PC-3 (cell line): ENCODE measurements around the gene PRPSAP2. TPM values are rescaled to one million over a fixed set of nuclear protein-coding genes. Genes with fewer than 3 reads are reported as not detected.

ENCODE experiments used
- ATAC-seq: fragments of 200-7000 bp; cut with Tn5 transposase; 2 replicates; pipeline ENCODE4 v1.9.1; 2020; ENCODE audit warnings: mild to moderate bottlenecking, moderate library complexity
- BruUV-seq: library from RNA; stranded (reverse); fragments of 400-500 nt; replicated peaks from 2 replicates; lab custom pipeline; 2021; lab: Mats Ljungman, UMichigan
- CTCF ChIA-PET: fragments of 300-600 bp; sonication (Branson Sonifier 250); formaldehyde crosslinking; loops from one replicate; lab custom pipeline; 2022; ENCODE audit warnings: antibody characterized with exemption; lab: Charles Lee
- POLR2A ChIA-PET: fragments of 300-600 bp; sonication (Branson Sonifier 250); formaldehyde crosslinking; loops from one replicate; lab custom pipeline; 2022; ENCODE audit warnings: antibody characterized with exemption; ENCODE audit not compliant: unreplicated experiment; lab: Charles Lee
- DNase-seq: peaks from one replicate; pipeline ENCODE4 v3.0.0-alpha.2; 2015
- H2AFZ ChIP-seq: fragments of 300-600 bp; sonication (generic); 2 replicates; pipeline ENCODE4 v1.6.0; 2016; ENCODE audit warnings: antibody characterized with exemption, low read length
- H3F3A ChIP-seq: fragments of 300-600 bp; sonication (generic); one replicate; pipeline ENCODE4 v1.6.0; 2017; ENCODE audit warnings: antibody characterized with exemption, low read length, control low read depth, mild to moderate bottlenecking; ENCODE audit not compliant: unreplicated experiment
- H3K27ac ChIP-seq: fragments of 300-600 bp; sonication (generic); 2 replicates; pipeline ENCODE4 v1.5.1; 2016; ENCODE audit warnings: mild to moderate bottlenecking, low read length
- H3K27me3 ChIP-seq: fragments of 300-600 bp; sonication (generic); 2 replicates; pipeline ENCODE4 v1.6.1; 2016; ENCODE audit warnings: low read length, mixed read lengths
- H3K36me3 ChIP-seq: fragments of 300-600 bp; sonication (generic); 2 replicates; pipeline ENCODE4 v1.6.1; 2016; ENCODE audit warnings: low read depth, mixed run types, low read length, mixed read lengths
- H3K4me1 ChIP-seq: fragments of 300-600 bp; sonication (generic); 2 replicates; pipeline ENCODE4 v1.5.1; 2016; ENCODE audit warnings: low read length; ENCODE audit not compliant: insufficient read depth
- H3K4me2 ChIP-seq: fragments of 300-600 bp; sonication (generic); 2 replicates; pipeline ENCODE4 v1.6.0; 2016; ENCODE audit warnings: low read length
- H3K4me3 ChIP-seq: fragments of 300-600 bp; sonication (generic); 2 replicates; pipeline ENCODE4 v1.5.1; 2016; ENCODE audit warnings: mild to moderate bottlenecking, low read length, mixed read lengths
- H3K79me2 ChIP-seq: fragments of 300-600 bp; sonication (generic); 2 replicates; pipeline ENCODE4 v1.6.1; 2017; ENCODE audit warnings: low read length, mixed read lengths
- H3K9ac ChIP-seq: fragments of 300-600 bp; sonication (generic); 2 replicates; pipeline ENCODE4 v1.6.0; 2016; ENCODE audit warnings: mild to moderate bottlenecking, low read length
- H3K9me2 ChIP-seq: fragments of 300-600 bp; sonication (generic); replicated peaks from 2 replicates; pipeline ENCODE4 v1.6.1; 2016; ENCODE audit warnings: mixed run types, low read length, mixed read lengths
- H3K9me3 ChIP-seq: fragments of 300-600 bp; sonication (generic); 2 replicates; pipeline ENCODE4 v1.6.1; 2016; ENCODE audit warnings: low read length, mixed read lengths
- H4K20me1 ChIP-seq: fragments of 300-600 bp; sonication (generic); 2 replicates; pipeline ENCODE4 v1.6.1; 2016; ENCODE audit warnings: low read length, mixed read lengths
- EZH2 ChIP-seq: fragments of 300-600 bp; sonication (generic); IDR thresholded peaks from one replicate; pipeline ENCODE4 v1.6.1; 2017; ENCODE audit warnings: antibody characterized with exemption, mild to moderate bottlenecking, low read length; ENCODE audit not compliant: unreplicated experiment
- EZH2phosphoT487 ChIP-seq: fragments of 300-600 bp; sonication (generic); IDR thresholded peaks from 2 replicates; pipeline ENCODE4 v1.6.1; 2018; ENCODE audit warnings: mild to moderate bottlenecking, antibody characterized with exemption, low read length, borderline replicate concordance
- intact Hi-C: fragments of 100-400 bp; cut with micrococcal nuclease; formaldehyde crosslinking; loops from 2 replicates; pipeline ENCODE4 v1.9.0; 2023
- total RNA-seq: library from RNA; depleted of rRNA; stranded (reverse); fragments of >200 nt; gene quantifications from 2 replicates; pipeline ENCODE4 v1.2.3, GENCODE V29; 2014
- TF ChIP-seq, protein P1 (sequence below): fragments of 300-600 bp; sonication (generic); conservative IDR thresholded peaks from 2 replicates; pipeline ENCODE4 v1.5.1; 2017; ENCODE audit warnings: antibody characterized with exemption, low read depth, mild to moderate bottlenecking, low read length

The PRPSAP2 gene
- total RNA-seq, 1 experiment from 2014 or later, result 81.3 TPM

DNA sequence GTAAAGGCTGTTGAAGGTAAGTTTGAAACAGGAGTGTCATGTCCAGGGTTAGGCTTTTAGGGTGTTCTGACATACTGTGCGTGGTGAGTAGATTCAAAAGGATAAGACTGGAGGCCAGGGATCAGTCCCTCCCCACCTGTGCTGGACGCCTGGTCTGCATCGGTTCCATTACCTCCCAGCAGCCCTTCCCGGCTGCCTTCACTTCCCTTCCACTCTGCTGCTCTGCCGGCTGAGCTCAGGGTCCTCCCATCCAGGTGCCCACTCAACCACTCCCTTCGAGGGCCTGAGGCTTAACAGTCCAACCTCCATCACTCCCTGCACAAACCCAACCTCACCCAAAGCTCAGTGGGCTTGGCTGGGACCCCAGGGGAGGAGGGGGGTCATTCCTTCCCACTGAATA, 89.9 kb downstream of the PRPSAP2 start:
- no peak overlapping the region for H3K4me3 ChIP-seq
- ChIA-PET CTCF (no interaction called here), POLR2A (no interaction called here)
- DNase-seq (no peak), ATAC-seq (no peak)
- no peak overlapping the region for H2AFZ ChIP-seq
- no peaks in the 10 kb centered on the region for H3K79me2 ChIP-seq
- TF ChIP-seq EZH2phosphoT487 (no peak), EZH2 (no peak)
- TF ChIP-seq, protein P1, sequence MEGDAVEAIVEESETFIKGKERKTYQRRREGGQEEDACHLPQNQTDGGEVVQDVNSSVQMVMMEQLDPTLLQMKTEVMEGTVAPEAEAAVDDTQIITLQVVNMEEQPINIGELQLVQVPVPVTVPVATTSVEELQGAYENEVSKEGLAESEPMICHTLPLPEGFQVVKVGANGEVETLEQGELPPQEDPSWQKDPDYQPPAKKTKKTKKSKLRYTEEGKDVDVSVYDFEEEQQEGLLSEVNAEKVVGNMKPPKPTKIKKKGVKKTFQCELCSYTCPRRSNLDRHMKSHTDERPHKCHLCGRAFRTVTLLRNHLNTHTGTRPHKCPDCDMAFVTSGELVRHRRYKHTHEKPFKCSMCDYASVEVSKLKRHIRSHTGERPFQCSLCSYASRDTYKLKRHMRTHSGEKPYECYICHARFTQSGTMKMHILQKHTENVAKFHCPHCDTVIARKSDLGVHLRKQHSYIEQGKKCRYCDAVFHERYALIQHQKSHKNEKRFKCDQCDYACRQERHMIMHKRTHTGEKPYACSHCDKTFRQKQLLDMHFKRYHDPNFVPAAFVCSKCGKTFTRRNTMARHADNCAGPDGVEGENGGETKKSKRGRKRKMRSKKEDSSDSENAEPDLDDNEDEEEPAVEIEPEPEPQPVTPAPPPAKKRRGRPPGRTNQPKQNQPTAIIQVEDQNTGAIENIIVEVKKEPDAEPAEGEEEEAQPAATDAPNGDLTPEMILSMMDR, result no peak
- no peaks in the 10 kb centered on the region for H3K9me2 ChIP-seq
- no peaks in the 10 kb centered on the region for H3K9me3 ChIP-seq
- H3K4me1 ChIP-seq, result no peaks in the 10 kb centered on the region
- no peaks in the 10 kb centered on the region for H3F3A ChIP-seq
- no peak overlapping the region for H3K9ac ChIP-seq
- H3K27me3 ChIP-seq, result peaks cover 21% of the 10 kb centered on the region
- no peaks in the 10 kb centered on the region for H4K20me1 ChIP-seq
- no TSS peak for BruUV-seq
- intact Hi-C loops, result no loop called here
- no peak overlapping the region for H3K4me2 ChIP-seq
- H3K36me3 ChIP-seq, result no peaks in the 10 kb centered on the region
- H3K27ac ChIP-seq, result no peak overlapping the region

DNA sequence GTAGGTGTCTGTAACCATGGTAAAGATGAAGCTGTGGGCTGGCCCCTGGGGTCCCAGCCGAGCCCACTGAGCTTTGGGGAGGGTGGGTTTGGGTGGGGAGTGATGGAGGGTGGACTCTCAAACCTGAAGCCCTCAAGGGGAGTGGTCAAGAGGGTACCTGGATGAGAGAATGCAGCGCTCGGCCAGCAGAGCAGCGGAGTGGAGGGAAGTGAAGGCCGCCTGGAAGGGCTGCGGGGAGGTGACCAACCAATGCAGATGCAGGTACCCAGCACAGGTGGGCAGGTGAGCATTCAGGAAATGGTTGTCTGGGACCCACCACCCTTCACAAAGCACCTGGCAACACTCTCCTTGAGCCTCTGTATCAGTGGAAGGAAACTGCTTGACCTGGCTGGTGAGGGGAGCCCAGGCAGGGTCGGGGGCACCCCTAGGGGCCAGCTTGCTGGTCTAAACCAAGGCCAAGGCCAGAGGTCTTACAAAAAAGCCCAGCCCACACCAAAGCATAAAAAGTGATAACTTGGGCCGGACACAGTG, 90.6 kb downstream of the PRPSAP2 start:
- Histone ChIP-seq H3K27ac (no peak overlapping the region), H3K36me3 (no peaks in the 10 kb centered on the region), H4K20me1 (no peaks in the 10 kb centered on the region), H3F3A (no peaks in the 10 kb centered on the region), H3K9me3 (no peaks in the 10 kb centered on the region), H3K79me2 (no peaks in the 10 kb centered on the region), H2AFZ (no peak overlapping the region), H3K27me3 (peaks cover 21% of the 10 kb centered on the region), H3K4me1 (no peaks in the 10 kb centered on the region), H3K4me3 (no peak overlapping the region), H3K9me2 (no peaks in the 10 kb centered on the region), H3K9ac (no peak overlapping the region), H3K4me2 (no peak overlapping the region)
- no TSS peak for BruUV-seq
- no peak for TF ChIP-seq EZH2phosphoT487
- ChIA-PET CTCF (no interaction called here), POLR2A (no interaction called here)
- DNase-seq (no peak), ATAC-seq (no peak)
- intact Hi-C loops, result no loop called here

DNA sequence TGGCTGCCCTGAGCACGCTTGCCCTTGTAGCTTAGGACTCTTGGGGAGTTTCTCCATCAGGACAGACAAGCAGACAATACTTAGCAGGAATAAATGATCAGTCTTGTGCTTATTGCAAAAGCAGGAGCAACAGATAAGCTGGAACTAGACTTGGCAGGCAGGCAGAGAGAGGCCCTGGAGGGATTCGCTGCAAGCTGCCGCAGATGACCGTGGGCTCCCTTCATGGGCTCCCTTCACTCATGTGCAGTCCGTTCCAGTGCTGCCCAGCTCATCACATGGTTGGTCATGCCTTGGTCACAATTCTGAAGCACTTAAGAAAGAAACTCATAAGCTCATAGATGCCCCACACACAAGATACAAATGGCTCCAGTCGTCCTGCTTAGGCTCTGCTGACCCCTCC, 91.6 kb downstream of the PRPSAP2 start:
- Histone ChIP-seq H2AFZ (no peak overlapping the region), H4K20me1 (no peaks in the 10 kb centered on the region), H3K4me2 (no peak overlapping the region), H3K9ac (no peak overlapping the region), H3F3A (no peaks in the 10 kb centered on the region), H3K4me1 (no peaks in the 10 kb centered on the region), H3K36me3 (no peaks in the 10 kb centered on the region), H3K27me3 (peaks cover 20% of the 10 kb centered on the region), H3K79me2 (no peaks in the 10 kb centered on the region), H3K9me3 (no peaks in the 10 kb centered on the region), H3K9me2 (no peaks in the 10 kb centered on the region), H3K27ac (no peak overlapping the region), H3K4me3 (no peak overlapping the region)
- intact Hi-C loops, result no loop called here
- ChIA-PET CTCF (no interaction called here), POLR2A (no interaction called here)
- TF ChIP-seq EZH2phosphoT487 (no peak), EZH2 (no peak)
- TF ChIP-seq, protein P1, result no peak
- ATAC-seq (no peak), DNase-seq (no peak)
- BruUV-seq, result no TSS peak
